ENCODE results near the gene LIPM.

- TF ChIP-seq ZNF510 (tag by site-specific recombination; IDR thresholded peaks at IDR 0.05; ENCODE audit: insufficient replicate concordance) = no peak
- no peak for TF ChIP-seq ZBTB49 (tag by site-specific recombination; IDR thresholded peaks at IDR 0.05; ENCODE audit: low read depth)
- TF ChIP-seq CTCF (tag by site-specific recombination; IDR thresholded peaks at IDR 0.05) = no peak
- TF ChIP-seq ZBTB7A (tag by site-specific recombination; IDR thresholded peaks at IDR 0.05; ENCODE audit: low read depth) = no peak
- TF ChIP-seq ZNF114 (tag by site-specific recombination; IDR thresholded peaks at IDR 0.05) = no peak
- no peak for TF ChIP-seq KLF10 (tag by site-specific recombination; IDR thresholded peaks at IDR 0.05)
- TF ChIP-seq ZNF324 (tag by site-specific recombination; IDR thresholded peaks at IDR 0.05) = no peak
- no peak for TF ChIP-seq ZBTB10 (tag by site-specific recombination; IDR thresholded peaks at IDR 0.05)
Observed at GRCh38 chr10:88809621-88810020, 7.1 kb downstream of the LIPM start.

All from HEK293 (cell line).